Fibroblast of lung (primary cell): Measurements from ENCODE around the gene PTHLH.

ENCODE experiments used
- EZH2 ChIP-seq: IDR thresholded peaks from 2 replicates; pipeline ENCODE4 v1.5.1; 2012; ENCODE audit warnings: low read length, control low read depth, mild to moderate bottlenecking; ENCODE audit errors: missing control alignments
- TF ChIP-seq, protein P1 (sequence below), 2 donors: IDR thresholded peaks in 1 of 2; conservative IDR thresholded peaks in 1 of 2; 1 replicate in 1 of 2; 2 replicates in 1 of 2; pipeline ENCODE4 v1.5.1; 2011 to 2012; ENCODE audit warnings: low read length in 2 of 2, control low read depth in 1 of 2, inconsistent platforms in 1 of 2, low read depth in 1 of 2, mild to moderate bottlenecking in 1 of 2

- TF ChIP-seq, protein P1, sequence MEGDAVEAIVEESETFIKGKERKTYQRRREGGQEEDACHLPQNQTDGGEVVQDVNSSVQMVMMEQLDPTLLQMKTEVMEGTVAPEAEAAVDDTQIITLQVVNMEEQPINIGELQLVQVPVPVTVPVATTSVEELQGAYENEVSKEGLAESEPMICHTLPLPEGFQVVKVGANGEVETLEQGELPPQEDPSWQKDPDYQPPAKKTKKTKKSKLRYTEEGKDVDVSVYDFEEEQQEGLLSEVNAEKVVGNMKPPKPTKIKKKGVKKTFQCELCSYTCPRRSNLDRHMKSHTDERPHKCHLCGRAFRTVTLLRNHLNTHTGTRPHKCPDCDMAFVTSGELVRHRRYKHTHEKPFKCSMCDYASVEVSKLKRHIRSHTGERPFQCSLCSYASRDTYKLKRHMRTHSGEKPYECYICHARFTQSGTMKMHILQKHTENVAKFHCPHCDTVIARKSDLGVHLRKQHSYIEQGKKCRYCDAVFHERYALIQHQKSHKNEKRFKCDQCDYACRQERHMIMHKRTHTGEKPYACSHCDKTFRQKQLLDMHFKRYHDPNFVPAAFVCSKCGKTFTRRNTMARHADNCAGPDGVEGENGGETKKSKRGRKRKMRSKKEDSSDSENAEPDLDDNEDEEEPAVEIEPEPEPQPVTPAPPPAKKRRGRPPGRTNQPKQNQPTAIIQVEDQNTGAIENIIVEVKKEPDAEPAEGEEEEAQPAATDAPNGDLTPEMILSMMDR (conservative IDR thresholded peaks at IDR 0.05 in 1 of 2, IDR thresholded peaks at IDR 0.05 in 1 of 2; ENCODE audit: low read depth in 1 of 2, low read length in 2 of 2): no peak
- no peak for TF ChIP-seq EZH2
These were observed 15.2 kb downstream of the PTHLH start for GRCh38 chr12:27957366-27957765.
